Measurements from ENCODE around the gene ANKRD11.

The ANKRD11 gene

DNA sequence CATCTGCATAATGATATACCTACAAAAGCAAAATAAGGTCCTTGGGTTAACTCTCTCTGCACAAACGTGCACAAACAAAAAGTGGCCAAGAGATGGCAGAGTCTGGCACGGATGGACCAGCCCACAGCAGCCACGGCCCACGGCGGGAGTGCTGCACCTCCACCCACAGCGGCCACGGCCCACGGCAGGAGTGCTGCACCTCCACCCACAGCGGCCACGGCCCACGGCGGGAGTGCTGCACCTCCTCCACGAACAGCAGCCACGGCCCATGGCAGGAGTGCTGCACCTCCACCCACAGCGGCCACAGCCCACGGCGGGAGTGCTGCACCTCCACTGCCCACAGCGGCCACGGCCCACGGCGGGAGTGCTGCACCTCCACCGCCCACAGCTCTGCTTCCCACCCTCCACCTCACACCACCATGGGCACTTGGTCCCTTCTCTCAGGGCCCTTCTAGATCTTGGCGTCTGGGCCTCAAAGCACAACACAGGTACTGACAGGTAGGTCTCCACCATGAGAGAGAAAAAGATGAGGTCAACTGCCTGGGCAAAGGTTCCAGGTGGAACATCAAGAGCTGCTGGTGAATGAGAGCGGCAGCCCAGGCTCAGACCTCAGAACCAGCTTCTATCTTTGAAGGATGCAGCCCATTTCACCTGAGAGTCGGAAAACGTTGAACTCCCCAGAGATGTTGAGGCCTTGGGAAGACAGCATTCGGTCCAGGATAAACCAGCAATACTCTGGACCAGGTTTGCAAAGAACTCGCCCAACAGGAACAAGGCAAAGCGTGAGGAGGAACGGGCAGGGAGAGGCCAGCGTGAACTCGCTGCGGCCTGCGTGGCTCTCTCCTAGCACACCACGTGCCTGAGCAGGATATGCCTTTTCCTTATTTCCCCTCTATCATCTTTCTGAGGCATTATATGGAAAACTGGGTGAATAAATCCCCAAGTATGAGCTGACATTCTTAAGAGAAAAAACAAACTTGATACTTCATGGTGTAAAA, 148.4 kb downstream of the ANKRD11 start:
- Histone ChIP-seq H3K9me2 (replicated peaks; ENCODE audit: insufficient read depth, low read length) (no peaks in the 10 kb centered on the region), H2AFZ (ENCODE audit: low read length) (no peak overlapping the region), H3K9me3 (replicated peaks; ENCODE audit: insufficient read depth, low read length) (no peaks in the 10 kb centered on the region), H3K36me3 (replicated peaks; ENCODE audit: insufficient read depth, low read length) (no peaks in the 10 kb centered on the region), H3K79me2 (ENCODE audit: low read length) (peaks cover 99% of the 10 kb centered on the region), H3K4me3 (ENCODE audit: low read length) (no peak overlapping the region), H3K27ac (ENCODE audit: low read length) (no peak overlapping the region), H4K20me1 (ENCODE audit: insufficient read depth, low read length) (peaks cover 9% of the 10 kb centered on the region; the same call in 1 of the 2 replicates), H3K4me1 (ENCODE audit: low read length) (no peaks in the 10 kb centered on the region), H3F3A (ENCODE audit: insufficient read depth, low read length) (no peaks in the 10 kb centered on the region), H3K4me2 (ENCODE audit: low read depth, low read length) (no peak overlapping the region), H3K27me3 (replicated peaks; ENCODE audit: insufficient read depth, low read length) (no peaks in the 10 kb centered on the region), H3K9ac (ENCODE audit: low read length) (no peak overlapping the region)
- no peak for DNase-seq
- TF ChIP-seq EZH2phosphoT487 (IDR thresholded peaks at IDR 0.05; ENCODE audit: low read length) (no peak), CTCF (IDR thresholded peaks at IDR 0.05; ENCODE audit: low read length) (no peak), EZH2 (optimal IDR thresholded peaks at IDR 0.05; ENCODE audit: low read depth, low read length) (no peak)

GRCh38 chr16:89341279-89341678, 149.1 kb downstream of the ANKRD11 start:
- H3K4me3 ChIP-seq (ENCODE audit: low read length): no peak overlapping the region
- DNase-seq: no peak
- no peak for TF ChIP-seq EZH2 (optimal IDR thresholded peaks at IDR 0.05; ENCODE audit: low read depth, low read length)
- TF ChIP-seq CTCF (IDR thresholded peaks at IDR 0.05; ENCODE audit: low read length): no peak
- TF ChIP-seq EZH2phosphoT487 (IDR thresholded peaks at IDR 0.05; ENCODE audit: low read length): no peak
- no peak overlapping the region for H2AFZ ChIP-seq (ENCODE audit: low read length)
- H3K4me2 ChIP-seq (ENCODE audit: low read depth, low read length): no peak overlapping the region
- no peaks in the 10 kb centered on the region for H3F3A ChIP-seq (ENCODE audit: insufficient read depth, low read length)
- H3K27me3 ChIP-seq (replicated peaks; ENCODE audit: insufficient read depth, low read length): no peaks in the 10 kb centered on the region
- H3K36me3 ChIP-seq (replicated peaks; ENCODE audit: insufficient read depth, low read length): no peaks in the 10 kb centered on the region
- no peaks in the 10 kb centered on the region for H3K9me2 ChIP-seq (replicated peaks; ENCODE audit: insufficient read depth, low read length)
- no peak overlapping the region for H3K27ac ChIP-seq (ENCODE audit: low read length)
- no peaks in the 10 kb centered on the region for H3K9me3 ChIP-seq (replicated peaks; ENCODE audit: insufficient read depth, low read length)
- H3K79me2 ChIP-seq (ENCODE audit: low read length): peaks cover 99% of the 10 kb centered on the region
- H4K20me1 ChIP-seq (ENCODE audit: insufficient read depth, low read length): peaks cover 6% of the 10 kb centered on the region; the same call in 1 of the 2 replicates
- H3K9ac ChIP-seq (ENCODE audit: low read length): no peak overlapping the region
- H3K4me1 ChIP-seq (ENCODE audit: low read length): peaks cover 5% of the 10 kb centered on the region

- Histone ChIP-seq H3K79me2 (ENCODE audit: low read length) (peaks cover 98% of the 10 kb centered on the region), H3K27ac (ENCODE audit: low read length) (no peak overlapping the region), H3K4me2 (ENCODE audit: low read depth, low read length) (no peak overlapping the region), H3K9me2 (replicated peaks; ENCODE audit: insufficient read depth, low read length) (no peaks in the 10 kb centered on the region), H3K4me3 (ENCODE audit: low read length) (no peak overlapping the region), H3K9ac (ENCODE audit: low read length) (no peak overlapping the region), H2AFZ (ENCODE audit: low read length) (no peak overlapping the region), H3K27me3 (replicated peaks; ENCODE audit: insufficient read depth, low read length) (no peaks in the 10 kb centered on the region), H3K4me1 (ENCODE audit: low read length) (peaks cover 26% of the 10 kb centered on the region), H4K20me1 (ENCODE audit: insufficient read depth, low read length) (peaks cover 6% of the 10 kb centered on the region; the same call in 1 of the 2 replicates), H3K36me3 (replicated peaks; ENCODE audit: insufficient read depth, low read length) (no peaks in the 10 kb centered on the region), H3K9me3 (replicated peaks; ENCODE audit: insufficient read depth, low read length) (no peaks in the 10 kb centered on the region), H3F3A (ENCODE audit: insufficient read depth, low read length) (peaks cover 5% of the 10 kb centered on the region; the same call in 1 of the 2 replicates)
- no peak for DNase-seq
- TF ChIP-seq EZH2phosphoT487 (IDR thresholded peaks at IDR 0.05; ENCODE audit: low read length) (no peak), EZH2 (optimal IDR thresholded peaks at IDR 0.05; ENCODE audit: low read depth, low read length) (no peak), CTCF (IDR thresholded peaks at IDR 0.05; ENCODE audit: low read length) (no peak)
Observed at GRCh38 chr16:89338863-89339262, 151.5 kb downstream of the ANKRD11 start.

All from MM.1S (cell line).